SK-MEL-5 (cell line): ENCODE results near the gene RIPK4. TPM values are rescaled to one million over a fixed set of nuclear protein-coding genes. Genes with fewer than 3 reads are reported as not detected.
"Not testable (repeated sequence)": the region's sequence is repeated elsewhere in the genome, so short reads cannot be mapped to it uniquely, and the experiment has no call there.

ENCODE experiments used
- DNase-seq: peaks from one replicate; pipeline ENCODE4 v3.0.0-alpha.2; 2016; ENCODE audit warnings: low read depth, low spot score
- in situ Hi-C: cut with HindIII; loops from 2 replicates; pipeline ENCODE4 v1.10.0; 2016; ENCODE audit warnings: low sequenced_read_pairs, high pct_unique_total_duplicates, low pct_unique_long_range_greater_than_20kb
- small RNA-seq, 2 experiments: library from RNA; depleted of rRNA; stranded (forward); fragments of <200 nt; gene quantifications; one replicate each; pipeline ENCODE3, GENCODE V24; 2014
- total RNA-seq: library from RNA; depleted of rRNA; stranded (reverse); fragments of >200 nt; shearing (Covaris generic); gene quantifications from 2 replicates; pipeline ENCODE4 v1.2.3, GENCODE V29; 2014; rRNA removed

RIPK4 gene
- total RNA-seq, 1 experiment from 2014 or later = 22.8 TPM

- in situ Hi-C loops = no loop called here
- no peak for DNase-seq
Measured at GRCh38 chr21:41701749-41702148, 65.1 kb downstream of the RIPK4 start.

DNA sequence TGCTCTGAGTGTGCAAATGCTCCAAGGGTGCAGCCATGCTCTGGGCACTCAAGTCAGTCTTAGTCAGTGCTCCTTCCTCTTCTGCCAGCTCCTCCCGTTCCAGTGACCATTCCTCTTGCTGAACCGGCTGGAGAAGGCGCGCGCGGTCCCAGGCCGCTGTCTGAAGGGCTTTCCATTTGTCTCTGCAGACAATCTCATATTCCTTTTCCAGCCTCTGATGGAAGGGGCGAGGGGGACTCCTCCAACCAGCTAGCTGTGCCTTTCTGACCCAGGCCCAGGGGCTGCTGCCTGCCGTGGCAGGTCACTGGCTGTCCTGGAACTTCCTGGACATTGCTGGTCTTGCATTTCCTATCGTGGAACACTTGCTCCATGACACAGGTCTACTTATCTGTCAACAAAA, 67.5 kb downstream of the RIPK4 start:
- no peak for DNase-seq
- in situ Hi-C loops = no loop called here

- in situ Hi-C loops = no loop called here
- no peak for DNase-seq
Measured at GRCh38 chr21:41698071-41698470, 68.8 kb downstream of the RIPK4 start.

DNA sequence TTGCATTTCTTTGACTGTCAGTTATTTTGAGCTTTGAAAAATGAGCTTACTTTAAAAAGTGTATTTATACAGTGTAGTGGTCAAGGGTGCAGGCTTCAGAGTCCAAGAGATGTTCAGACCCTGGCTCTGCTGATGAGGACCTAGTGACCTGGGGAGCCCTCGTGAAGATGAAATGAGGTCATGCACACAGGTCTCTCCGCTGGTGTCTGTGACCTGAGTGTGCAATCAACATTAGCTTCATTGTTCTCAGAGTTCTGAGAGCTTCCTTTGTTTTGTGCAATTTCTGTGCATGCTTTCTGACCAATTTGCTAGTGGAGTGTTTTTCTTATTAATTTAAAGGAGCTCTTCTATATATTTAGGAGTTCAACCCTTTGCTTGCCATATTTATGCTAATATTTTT, 71.3 kb downstream of the RIPK4 start:
- DNase-seq = peak; percentile 71
- in situ Hi-C loops = no loop called here

GRCh38 chr21:41694042-41694441, 72.8 kb downstream of the RIPK4 start:
- DNase-seq, in situ Hi-C loops: not testable (repeated sequence)

DNA sequence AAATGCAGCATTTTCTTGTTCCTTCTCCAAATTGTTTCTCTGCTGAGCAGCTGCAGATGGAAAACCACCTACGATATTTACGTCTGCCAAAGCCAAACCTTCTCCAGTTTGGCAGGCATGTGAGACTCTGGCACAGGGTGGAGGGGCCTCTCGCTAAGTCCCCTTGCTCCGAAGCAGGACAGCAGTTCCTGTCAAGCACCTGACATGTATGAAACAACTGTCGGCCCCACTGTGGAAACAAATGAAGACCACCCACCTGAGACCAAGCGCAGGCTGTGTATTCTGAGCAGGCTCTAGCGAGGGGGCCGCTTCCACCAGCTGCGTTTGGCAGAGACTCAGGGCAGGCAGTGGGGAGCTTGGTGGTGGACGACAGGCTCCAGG, 74.7 kb downstream of the RIPK4 start:
- in situ Hi-C loops = no loop called here
- no peak for DNase-seq

- in situ Hi-C loops = no loop called here
Measured at GRCh38 chr21:41691205-41692184, 75.4 kb downstream of the RIPK4 start.

More at GRCh38 chr21:41691205-41692184, 75.4 kb downstream of the RIPK4 start:
- no peak for DNase-seq

Small RNAs within 50 kb of the gene (small RNA-seq; reads per million reads assigned to genes)
- gene MIR6814 = 0 reads per million in 2 experiments

Other genes with a start within 250 kb of the RIPK4 start
- gene PRDM15, start 112.3 kb upstream of the RIPK4 start, total RNA-seq = 3.6 and 4.2 TPM in 2 replicates
- gene C2CD2, start 187.0 kb upstream of the RIPK4 start, total RNA-seq = 0.32 and 0.42 TPM in 2 replicates
- gene ZBTB21, start 243.3 kb upstream of the RIPK4 start, total RNA-seq = 6.2 TPM in 2 replicates